WERI-Rb-1 (cell line): ENCODE results near the gene MRPL34.
A peak's percentile ranks its signal among the peaks of the same experiment; 100 is the strongest.

Experiments
- DNase-seq: peaks from one replicate; pipeline ENCODE4 v3.0.0-alpha.2; 2020
- H3K27ac ChIP-seq: fragments of 250-450 bp; sonication (Bioruptor Pico); 2 replicates; pipeline ENCODE4 v1.5.1; 2020; ENCODE audit warnings: mild to moderate bottlenecking, moderate library complexity
- H3K27me3 ChIP-seq: fragments of 250-450 bp; sonication (Bioruptor Pico); 2 replicates; pipeline ENCODE4 v1.5.1; 2021; ENCODE audit warnings: mild to moderate bottlenecking, low read depth, moderate library complexity; ENCODE audit not compliant: insufficient read depth, severe bottlenecking
- H3K36me3 ChIP-seq: fragments of 250-450 bp; sonication (Bioruptor Pico); 2 replicates; pipeline ENCODE4 v1.5.1; 2020; ENCODE audit warnings: mild to moderate bottlenecking, moderate library complexity
- H3K4me3 ChIP-seq: 2 replicates; pipeline ENCODE4 v1.5.1; 2011; ENCODE audit warnings: low read depth, mild to moderate bottlenecking, control low read depth, low read length
- H3K9me3 ChIP-seq: fragments of 250-450 bp; sonication (Bioruptor Pico); 2 replicates; pipeline ENCODE4 v1.5.1; 2021; ENCODE audit warnings: mild to moderate bottlenecking, moderate library complexity; ENCODE audit not compliant: severe bottlenecking
- CTCF ChIP-seq: IDR thresholded peaks from 2 replicates; pipeline ENCODE4 v1.5.1; 2011; ENCODE audit warnings: low read depth, mild to moderate bottlenecking, control low read depth, inconsistent platforms, low read length

Gene MRPL34

GRCh38 chr19:17334414-17335409 is 29.0 kb downstream of the MRPL34 start, which contains the start of gene ANO8:
ANO8 (minus strand) TSS chr19:17334855; CDS start chr19:17334670, 185 bp downstream.
- Histone ChIP-seq H3K36me3 (peaks cover 27% of the 10 kb centered on the region), H3K27ac (peak within 1 kb of the TSS; percentile 95), H3K4me3 (peak within 1 kb of the TSS; percentile 77), H3K27me3 (no peaks in the 10 kb centered on the region), H3K9me3 (no peaks in the 10 kb centered on the region)
- no peak for TF ChIP-seq CTCF
- DNase-seq: peak; percentile 99

GRCh38 chr19:17335575-17335974 is 29.9 kb downstream of the MRPL34 start:
- Histone ChIP-seq H3K36me3 (peaks cover 26% of the 10 kb centered on the region), H3K27ac (no peak overlapping the region), H3K9me3 (no peaks in the 10 kb centered on the region), H3K27me3 (no peaks in the 10 kb centered on the region), H3K4me3 (no peak overlapping the region)
- DNase-seq: no peak
- no peak for TF ChIP-seq CTCF

- peak; percentile 98 for DNase-seq
- no peaks in the 10 kb centered on the region for H3K27me3 ChIP-seq
- H3K4me3 ChIP-seq: peak within 1 kb of the TSS; percentile 87
- peaks cover 32% of the 10 kb centered on the region for H3K36me3 ChIP-seq
- H3K27ac ChIP-seq: peak within 1 kb of the TSS; percentile 70
- no peak for TF ChIP-seq CTCF
- H3K9me3 ChIP-seq: no peaks in the 10 kb centered on the region
Observed at GRCh38 chr19:17336872-17337674, 31.4 kb downstream of the MRPL34 start, which contains the start of gene GTPBP3. GTPBP3 (plus strand) TSS chr19:17337553; CDS start chr19:17337612, 59 bp downstream.

- peak overlapping the region; percentile 87 for H3K4me3 ChIP-seq
- no peak for TF ChIP-seq CTCF
- DNase-seq: no peak
- no peaks in the 10 kb centered on the region for H3K27me3 ChIP-seq
- H3K9me3 ChIP-seq: no peaks in the 10 kb centered on the region
- peak overlapping the region; percentile 70 for H3K27ac ChIP-seq
- H3K36me3 ChIP-seq: peaks cover 30% of the 10 kb centered on the region
Observed at GRCh38 chr19:17337675-17338432, 32.2 kb downstream of the MRPL34 start.

GRCh38 chr19:17338433-17339078 is 32.9 kb downstream of the MRPL34 start:
- Histone ChIP-seq H3K36me3 (peaks cover 26% of the 10 kb centered on the region), H3K9me3 (no peaks in the 10 kb centered on the region), H3K27ac (no peak overlapping the region), H3K4me3 (peak overlapping the region; percentile 87), H3K27me3 (no peaks in the 10 kb centered on the region)
- no peak for DNase-seq
- TF ChIP-seq CTCF: no peak
